Psoas muscle (tissue), 8 donors: ENCODE measurements around the gene CCDC188. TPM values are rescaled to one million over a fixed set of nuclear protein-coding genes. Genes with fewer than 3 reads are reported as not detected.

Experiments
- ATAC-seq, 4 donors: fragments of 200-7000 bp; cut with Tn5 transposase; one replicate each; pipeline ENCODE4 v1.9.1; 2020; ENCODE audit warnings: moderate library complexity in 3 of 4, mild to moderate bottlenecking in 2 of 4
- DNase-seq, 2 donors: peaks; one replicate each; pipeline ENCODE4 v3.0.0-alpha.2; 2020
- H3K27ac ChIP-seq: fragments of 200-600 bp; one replicate; pipeline ENCODE4 v1.8.0; 2022
- H3K27me3 ChIP-seq, 3 donors: fragments of 200-600 bp in 1 of 3; one replicate each; pipeline versions ENCODE4 v1.6.1 to v1.8.0; 2013 to 2022; ENCODE audit warnings: low read length in 2 of 3, mild to moderate bottlenecking in 2 of 3, moderate library complexity in 1 of 3; ENCODE audit not compliant: insufficient read depth in 3 of 3
- H3K36me3 ChIP-seq, 2 donors: fragments of 200-600 bp in 1 of 2; one replicate each; pipeline versions ENCODE4 v1.6.1 to v1.8.0; 2013 to 2022; ENCODE audit warnings: low read depth in 1 of 2, mild to moderate bottlenecking in 1 of 2, moderate library complexity in 1 of 2; ENCODE audit not compliant: insufficient read depth in 1 of 2
- H3K4me1 ChIP-seq: fragments of 200-600 bp; one replicate; pipeline ENCODE4 v1.8.0; 2022
- H3K4me3 ChIP-seq: fragments of 200-600 bp; one replicate; pipeline ENCODE4 v1.8.0; 2022; ENCODE audit warnings: mild to moderate bottlenecking
- H3K9me3 ChIP-seq: fragments of 200-600 bp; one replicate; pipeline ENCODE4 v1.8.0; 2022
- WGBS, 3 donors: extraction: QIAGEN DNeasy Blood & Tissue Kit; methylation state at CpG; one replicate each; pipeline versions ENCODE4 v1.1.6 to v1.1.7; 2013; 5-methylcytosine and 5-hydroxymethylcytosine counted together
- intact Hi-C, 2 donors: fragments of 100-400 bp; cut with DNase I; formaldehyde crosslinking; loops; one replicate each; pipeline versions ENCODE4 v1.11.0 to v1.14.2; 2022
- polyA plus RNA-seq, 3 donors: library from polyadenylated mRNA; stranded (reverse); fragments of 200-250 nt; gene quantifications; one replicate each; pipeline ENCODE4 v1.2.3, GENCODE V29; 2013
- total RNA-seq, 4 donors: library from RNA; stranded (reverse); fragmentation: NEBNext Ultra II Directional in 2 of 4; extraction: Animal tissue kit (Norgen Biotek cat#: 25700) in 2 of 4; gene quantifications; one replicate each; pipeline versions ENCODE4 v1.2.1 to v1.2.4, GENCODE V29; 2021 to 2023
- TF ChIP-seq, protein P1 (sequence below): fragments of 200-600 bp; IDR thresholded peaks from one replicate; pipeline ENCODE4 v1.8.0; 2022; ENCODE audit warnings: antibody characterized with exemption
- donor health status: healthy with polysubstance abuse.
- donor health status: DM: no; HTN: no; CAD: no; lungs with moderate emphysema.
- donor health status: Bipolar disorder and iron deficiency.
- donor health status: healthy.
- donor health status: DM: yes; HTN: yes; CAD: no.
- donor health status: DM: no; HTN: no; CAD: no.
- donor health status: DM: no; HTN: no; CAD: no.
- donor health status: DM: yes; HTN: yes; CAD: no.

The CCDC188 gene
- total and polyA plus RNA-seq, 7 donors = 0.09 to 0.38 (median 0.17) TPM; not detected in 2

DNA sequence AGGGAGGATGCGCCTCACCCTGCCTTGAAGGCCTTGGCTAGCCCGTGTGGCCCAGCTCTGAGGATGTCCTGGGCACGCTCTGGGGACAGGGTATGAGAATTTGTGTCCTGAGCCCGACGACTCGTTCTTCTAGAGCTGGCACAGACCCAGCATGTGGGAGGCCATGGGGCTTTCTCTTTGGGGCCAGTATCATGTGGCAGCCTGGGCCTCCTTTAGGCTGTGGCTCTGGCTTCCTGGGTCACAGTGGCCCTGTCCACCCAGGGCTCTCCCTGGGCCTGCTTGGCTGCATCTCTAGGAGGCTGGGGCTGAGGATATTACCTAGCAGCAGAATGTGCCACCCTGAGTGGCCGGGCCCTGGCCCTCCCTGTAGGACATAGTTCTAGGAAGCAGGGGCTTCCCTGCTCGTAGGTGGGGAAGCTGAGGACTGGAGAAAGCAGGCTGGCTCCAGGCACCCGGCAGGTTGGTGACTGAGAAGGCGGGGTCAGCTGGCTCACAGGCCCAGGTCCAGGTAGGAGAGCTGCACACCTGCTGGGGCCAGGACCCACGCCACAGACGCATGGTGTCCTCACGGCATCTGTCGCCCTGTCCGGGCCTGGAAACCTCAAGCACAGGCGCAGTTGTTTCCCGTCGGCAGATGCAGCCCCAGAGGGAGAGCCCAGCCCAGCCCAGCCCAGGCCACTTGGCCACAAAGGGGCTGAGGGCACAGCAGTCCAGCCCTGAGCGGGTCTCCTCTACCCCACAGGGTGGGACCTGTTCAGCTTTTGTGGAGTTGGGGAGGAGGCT lies 6.8 kb downstream of the CCDC188 start:
- no peaks in the 10 kb centered on the region for H3K27me3 ChIP-seq
- H3K27ac ChIP-seq = no peak overlapping the region
- intact Hi-C loops = no loop called here
- H3K36me3 ChIP-seq = peaks cover 0 to 28% of the 10 kb centered on the region in 2 donors
- no peaks in the 10 kb centered on the region for H3K9me3 ChIP-seq
- DNase-seq = no peak
- TF ChIP-seq, protein P1, sequence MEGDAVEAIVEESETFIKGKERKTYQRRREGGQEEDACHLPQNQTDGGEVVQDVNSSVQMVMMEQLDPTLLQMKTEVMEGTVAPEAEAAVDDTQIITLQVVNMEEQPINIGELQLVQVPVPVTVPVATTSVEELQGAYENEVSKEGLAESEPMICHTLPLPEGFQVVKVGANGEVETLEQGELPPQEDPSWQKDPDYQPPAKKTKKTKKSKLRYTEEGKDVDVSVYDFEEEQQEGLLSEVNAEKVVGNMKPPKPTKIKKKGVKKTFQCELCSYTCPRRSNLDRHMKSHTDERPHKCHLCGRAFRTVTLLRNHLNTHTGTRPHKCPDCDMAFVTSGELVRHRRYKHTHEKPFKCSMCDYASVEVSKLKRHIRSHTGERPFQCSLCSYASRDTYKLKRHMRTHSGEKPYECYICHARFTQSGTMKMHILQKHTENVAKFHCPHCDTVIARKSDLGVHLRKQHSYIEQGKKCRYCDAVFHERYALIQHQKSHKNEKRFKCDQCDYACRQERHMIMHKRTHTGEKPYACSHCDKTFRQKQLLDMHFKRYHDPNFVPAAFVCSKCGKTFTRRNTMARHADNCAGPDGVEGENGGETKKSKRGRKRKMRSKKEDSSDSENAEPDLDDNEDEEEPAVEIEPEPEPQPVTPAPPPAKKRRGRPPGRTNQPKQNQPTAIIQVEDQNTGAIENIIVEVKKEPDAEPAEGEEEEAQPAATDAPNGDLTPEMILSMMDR = no peak
- no peaks in the 10 kb centered on the region for H3K4me1 ChIP-seq
- ATAC-seq = no peak
- no peak overlapping the region for H3K4me3 ChIP-seq
- 82 to 83% (median 83%) methylated on average over 19 of the region's 19 CpGs for WGBS, 3 donors

DNA sequence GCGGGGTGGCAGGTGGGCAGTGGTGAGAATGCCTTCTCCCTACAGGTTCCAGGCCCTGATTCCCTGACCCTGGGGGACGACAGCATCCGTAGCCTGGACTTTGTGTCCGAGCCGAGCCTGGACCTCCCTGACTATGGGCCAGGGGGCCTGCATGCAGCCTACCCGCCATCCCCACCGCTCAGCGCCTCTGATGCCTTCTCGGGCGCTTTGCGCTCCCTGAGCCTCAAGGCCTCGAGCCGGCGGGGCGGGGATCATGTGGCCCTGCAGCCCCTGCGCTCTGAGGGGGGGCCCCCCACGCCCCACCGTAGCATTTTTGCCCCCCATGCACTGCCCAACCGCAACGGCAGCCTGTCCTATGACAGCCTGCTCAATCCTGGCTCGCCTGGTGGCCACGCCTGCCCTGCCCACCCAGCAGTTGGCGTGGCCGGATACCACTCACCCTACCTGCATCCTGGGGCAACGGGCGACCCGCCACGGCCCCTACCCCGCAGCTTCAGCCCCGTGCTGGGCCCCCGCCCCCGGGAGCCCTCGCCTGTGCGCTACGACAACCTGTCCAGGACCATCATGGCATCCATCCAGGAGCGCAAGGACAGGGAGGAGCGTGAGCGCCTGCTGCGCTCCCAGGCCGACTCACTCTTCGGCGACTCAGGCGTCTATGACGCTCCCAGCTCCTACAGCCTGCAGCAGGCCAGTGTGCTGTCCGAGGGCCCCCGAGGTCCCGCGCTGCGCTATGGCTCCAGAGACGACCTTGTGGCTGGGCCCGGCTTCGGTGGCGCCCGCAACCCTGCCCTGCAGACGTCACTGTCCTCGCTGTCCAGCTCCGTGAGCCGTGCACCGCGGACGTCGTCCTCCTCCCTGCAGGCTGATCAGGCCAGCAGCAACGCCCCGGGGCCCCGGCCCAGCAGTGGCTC lies 7.9 kb downstream of the CCDC188 start:
- Histone ChIP-seq H3K27ac (no peak overlapping the region), H3K36me3 (peaks cover 0 to 28% of the 10 kb centered on the region in 2 donors), H3K27me3 (no peaks in the 10 kb centered on the region), H3K4me1 (peaks cover 4% of the 10 kb centered on the region), H3K4me3 (no peak overlapping the region), H3K9me3 (no peaks in the 10 kb centered on the region)
- no peak for ATAC-seq
- TF ChIP-seq, protein P1 = no peak
- 94 to 95% (median 94%) methylated on average over 54 to 65 of the region's 65 CpGs for WGBS, 3 donors
- DNase-seq = no peak
- intact Hi-C loops = no loop called here

DNA sequence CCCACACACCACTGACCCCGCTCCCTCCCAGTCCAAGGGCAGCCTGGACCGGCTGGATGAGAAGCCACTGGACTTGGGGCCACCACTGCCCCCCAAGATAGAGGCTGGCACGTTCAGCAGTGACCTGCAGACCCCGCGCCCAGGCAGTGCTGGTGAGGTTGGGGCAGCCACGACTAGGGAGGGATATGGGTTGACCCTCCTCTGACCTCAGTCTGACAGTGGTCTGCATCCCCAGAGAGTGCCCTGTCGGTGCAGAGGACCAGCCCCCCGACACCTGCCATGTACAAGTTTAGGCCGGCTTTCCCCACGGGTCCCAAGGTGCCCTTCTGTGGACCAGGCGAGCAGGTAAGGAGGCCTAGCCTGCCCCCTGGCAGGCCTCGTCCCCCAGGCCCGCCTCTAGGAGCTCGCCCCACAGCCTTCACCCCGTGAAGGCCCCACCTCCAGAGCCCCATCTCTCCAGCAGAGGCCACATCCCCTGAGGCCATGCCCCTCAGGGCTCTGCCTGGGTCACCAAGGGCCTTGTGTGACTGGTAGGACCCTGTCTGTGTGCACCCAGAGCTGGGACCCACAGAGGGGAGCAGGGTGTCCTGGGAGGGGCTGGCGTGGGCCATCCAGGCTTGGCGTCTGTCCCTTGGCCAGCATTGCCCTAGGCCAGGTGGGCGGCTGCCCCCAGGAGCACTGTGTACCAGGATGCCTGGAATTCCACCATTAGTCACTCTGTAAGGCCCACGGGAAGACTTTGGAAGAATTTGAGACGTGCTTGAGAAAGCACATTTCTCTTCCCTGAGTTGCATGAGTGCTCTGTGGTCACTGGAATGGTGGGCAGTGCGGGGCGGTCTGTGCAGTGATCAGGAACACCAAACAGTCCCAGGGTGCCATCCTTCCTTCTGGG lies 9.4 kb downstream of the CCDC188 start:
- no peaks in the 10 kb centered on the region for H3K9me3 ChIP-seq
- H3K4me3 ChIP-seq = no peak overlapping the region
- H3K27ac ChIP-seq = no peak overlapping the region
- DNase-seq (no peak), ATAC-seq (no peak)
- peaks cover 0 to 28% of the 10 kb centered on the region in 2 donors for H3K36me3 ChIP-seq
- peaks cover 19% of the 10 kb centered on the region for H3K4me1 ChIP-seq
- intact Hi-C loops = no loop called here
- TF ChIP-seq, protein P1 = no peak
- 79 to 82% (median 80%) methylated on average over 19 to 22 of the region's 22 CpGs for WGBS, 3 donors
- no peaks in the 10 kb centered on the region for H3K27me3 ChIP-seq

DNA sequence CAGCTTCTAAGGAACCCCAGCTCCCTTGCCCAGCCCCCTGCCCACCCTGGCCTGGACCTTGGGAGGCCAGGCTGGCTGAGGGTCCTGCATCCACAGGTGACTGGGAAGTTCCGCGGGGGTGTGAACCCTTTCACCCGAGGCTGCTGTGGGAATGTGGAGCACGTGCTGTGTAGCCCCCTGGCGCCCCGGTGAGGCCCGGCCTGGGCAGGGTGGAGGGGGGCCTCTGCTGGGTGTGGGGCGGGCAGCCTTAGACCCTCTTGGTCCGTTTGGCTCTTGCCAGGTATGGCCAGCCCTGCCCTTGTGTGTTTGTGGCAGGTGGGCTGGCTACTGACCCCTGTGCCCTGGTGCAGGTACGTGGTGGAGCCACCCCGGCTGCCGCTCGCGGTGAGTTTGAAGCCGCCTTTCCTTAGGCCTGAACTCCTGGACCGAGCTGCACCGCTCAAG lies 10.3 kb downstream of the CCDC188 start:
- intact Hi-C loops = no loop called here
- 92 to 96% (median 93%) methylated on average over 17 of the region's 17 CpGs for WGBS, 3 donors
- TF ChIP-seq, protein P1 = no peak
- H3K27me3 ChIP-seq = no peaks in the 10 kb centered on the region
- ATAC-seq = no peak
- H3K4me3 ChIP-seq = no peak overlapping the region
- peaks cover 0 to 28% of the 10 kb centered on the region in 2 donors for H3K36me3 ChIP-seq
- H3K9me3 ChIP-seq = no peaks in the 10 kb centered on the region
- no peak overlapping the region for H3K27ac ChIP-seq
- no peak for DNase-seq
- peaks cover 28% of the 10 kb centered on the region for H3K4me1 ChIP-seq
